Measurements from ENCODE around the gene CAPN5. TPM values are rescaled to one million over a fixed set of nuclear protein-coding genes. Genes with fewer than 3 reads are reported as not detected.

Gene CAPN5
- total RNA-seq, 1 donor from 2014 or later: 0.71 TPM

DNA sequence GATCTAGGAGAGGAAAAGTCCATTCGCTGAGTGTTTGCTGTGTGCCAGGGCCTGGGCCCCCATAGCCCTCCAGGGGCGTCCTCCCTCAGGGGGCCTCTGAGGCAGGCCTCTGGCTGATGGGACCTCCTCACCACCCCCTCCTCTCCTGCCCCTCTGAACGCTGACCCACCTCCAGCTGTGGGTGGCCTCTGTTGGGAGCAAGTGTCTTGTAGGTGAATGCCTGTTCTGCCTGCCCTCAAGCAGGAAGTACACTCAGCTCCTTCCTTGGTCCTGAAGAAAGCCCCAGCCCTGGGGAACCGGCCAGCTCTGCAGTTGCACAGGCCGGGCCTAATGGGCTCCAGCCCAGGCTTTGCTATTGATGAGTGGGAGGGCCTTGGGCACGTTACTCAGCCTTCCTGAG is 64.8 kb downstream of the CAPN5 start:
- no peaks in the 10 kb centered on the region for H3K36me3 Mint-ChIP-seq (ENCODE audit: low read depth)
- POLR2A ChIA-PET: no interaction called here
- peaks cover 3% of the 10 kb centered on the region for H3K27me3 Mint-ChIP-seq

DNA sequence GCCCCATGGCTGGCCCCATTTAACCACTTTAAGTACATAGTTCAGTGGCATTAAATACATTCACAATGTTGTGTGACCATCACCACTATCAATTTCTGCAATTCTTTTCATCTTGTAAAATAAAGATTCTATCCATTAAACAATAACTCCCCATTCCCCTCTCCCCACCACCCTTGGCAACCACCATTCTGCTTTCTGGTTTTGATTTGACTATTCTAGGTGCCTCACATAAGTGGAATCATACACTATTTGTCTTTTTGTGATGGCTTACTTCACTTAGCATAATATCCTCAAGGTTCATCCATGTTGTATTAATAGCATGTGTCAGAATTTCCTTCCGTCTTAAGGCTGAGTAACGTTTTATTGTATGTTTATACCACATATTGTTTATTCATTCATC is 68.3 kb downstream of the CAPN5 start:
- H3K9me3 Mint-ChIP-seq: peaks cover 5% of the 10 kb centered on the region
- no peak for ATAC-seq (ENCODE audit: low read depth)
- H3K27ac Mint-ChIP-seq: no peak overlapping the region
- H3K27me3 Mint-ChIP-seq: peaks cover 19% of the 10 kb centered on the region
- TF ChIP-seq CTCF (IDR thresholded peaks at IDR 0.05): no peak
- no peak for DNase-seq
- intact Hi-C loops (cut with micrococcal nuclease): no loop called here
- peaks cover 8% of the 10 kb centered on the region for H3K4me1 Mint-ChIP-seq
- no peak overlapping the region for H3K4me3 Mint-ChIP-seq
- H3K36me3 Mint-ChIP-seq (ENCODE audit: low read depth): no peaks in the 10 kb centered on the region
- ChIA-PET POLR2A (no interaction called here), CTCF (interaction anchor here (1.5 kb wide), 1 partner anchor 8 kb away, joined by 3 read pairs; no protein-coding TSS in a partner anchor)

More for the DNA sequence above, 64.8 kb downstream of the CAPN5 start:
- DNase-seq (no peak), ATAC-seq (ENCODE audit: low read depth) (no peak)
- peaks cover 17% of the 10 kb centered on the region for H3K4me1 Mint-ChIP-seq
- no peak for TF ChIP-seq CTCF (IDR thresholded peaks at IDR 0.05)
- intact Hi-C loops (cut with micrococcal nuclease): no loop called here
- H3K4me3 Mint-ChIP-seq: no peak overlapping the region
- no peak overlapping the region for H3K27ac Mint-ChIP-seq
- H3K9me3 Mint-ChIP-seq: peaks cover 5% of the 10 kb centered on the region
- CTCF ChIA-PET: interaction anchor here (1.4 kb wide), 1 partner anchor 54 kb away, joined by 3 read pairs; no protein-coding TSS in a partner anchor

- H3K27ac Mint-ChIP-seq: no peak overlapping the region
- no peak overlapping the region for H3K4me3 Mint-ChIP-seq
- H3K27me3 Mint-ChIP-seq: peaks cover 19% of the 10 kb centered on the region
- ATAC-seq (ENCODE audit: low read depth): no peak
- peaks cover 5% of the 10 kb centered on the region for H3K9me3 Mint-ChIP-seq
- H3K36me3 Mint-ChIP-seq (ENCODE audit: low read depth): no peaks in the 10 kb centered on the region
- TF ChIP-seq CTCF (IDR thresholded peaks at IDR 0.05): no peak
- ChIA-PET CTCF (interaction anchor here (1.5 kb wide), 1 partner anchor 9 kb away, joined by 3 read pairs; no protein-coding TSS in a partner anchor), POLR2A (no interaction called here)
- DNase-seq: no peak
- intact Hi-C loops (cut with micrococcal nuclease): no loop called here
- peaks cover 8% of the 10 kb centered on the region for H3K4me1 Mint-ChIP-seq
These were observed 69.3 kb downstream of the CAPN5 start for GRCh38 chr11:77136074-77136473.

- intact Hi-C loops (cut with micrococcal nuclease): no loop called here
- Mint-ChIP-seq H3K36me3 (ENCODE audit: low read depth) (no peaks in the 10 kb centered on the region), H3K27me3 (peaks cover 19% of the 10 kb centered on the region), H3K4me1 (peaks cover 8% of the 10 kb centered on the region), H3K27ac (no peak overlapping the region), H3K9me3 (peaks cover 5% of the 10 kb centered on the region), H3K4me3 (no peak overlapping the region)
- ChIA-PET POLR2A (no interaction called here), CTCF (interaction anchor here (1.2 kb wide), 1 partner anchor 10 kb away, joined by 3 read pairs; no protein-coding TSS in a partner anchor)
- ATAC-seq (ENCODE audit: low read depth): no peak
- no peak for TF ChIP-seq CTCF (IDR thresholded peaks at IDR 0.05)
- no peak for DNase-seq
These were observed 70.1 kb downstream of the CAPN5 start for GRCh38 chr11:77136784-77137420.

GRCh38 chr11:77137421-77137820 is 70.7 kb downstream of the CAPN5 start:
- Mint-ChIP-seq H3K9me3 (peaks cover 5% of the 10 kb centered on the region), H3K4me1 (peaks cover 8% of the 10 kb centered on the region), H3K4me3 (no peak overlapping the region), H3K27me3 (peaks cover 19% of the 10 kb centered on the region), H3K36me3 (ENCODE audit: low read depth) (no peaks in the 10 kb centered on the region), H3K27ac (no peak overlapping the region)
- ATAC-seq (ENCODE audit: low read depth) (no peak), DNase-seq (no peak)
- intact Hi-C loops (cut with micrococcal nuclease): no loop called here
- TF ChIP-seq CTCF (IDR thresholded peaks at IDR 0.05): no peak
- ChIA-PET POLR2A (no interaction called here), CTCF (interaction anchor here (1.2 kb wide), 1 partner anchor 10 kb away, joined by 3 read pairs; no protein-coding TSS in a partner anchor)
